Measurements from ENCODE around the gene HAPSTR1. TPM values are rescaled to one million over a fixed set of nuclear protein-coding genes. Genes with fewer than 3 reads are reported as not detected.

HAPSTR1 gene
- total and polyA plus RNA-seq, 2 of the 13 experiments (the other 11 are each of a cell fraction or from before 2014, with no cell fraction given) = 25.2 to 83.2 TPM

DNA sequence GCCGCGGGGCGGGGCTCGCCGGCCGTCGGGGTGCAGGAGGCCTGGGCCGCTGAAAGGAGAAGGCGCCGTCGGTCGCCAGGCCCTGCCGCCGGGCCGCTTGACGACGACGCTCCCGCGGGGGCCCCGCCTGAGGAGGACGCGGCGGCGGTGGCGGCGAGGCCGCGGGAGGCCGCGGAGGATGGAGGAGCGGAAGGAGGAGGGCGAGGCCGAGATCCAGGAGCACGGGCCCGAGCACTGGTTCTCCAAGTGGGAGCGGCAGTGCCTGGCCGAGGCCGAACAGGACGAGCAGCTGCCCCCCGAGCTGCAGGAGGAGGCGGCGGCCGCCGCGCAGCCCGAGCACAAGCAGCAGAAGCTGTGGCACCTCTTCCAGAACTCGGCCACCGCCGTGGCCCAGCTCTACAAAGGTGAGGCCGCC lies 430 bp downstream of the HAPSTR1 start (continued):
- TF ChIP-seq, protein P1, sequence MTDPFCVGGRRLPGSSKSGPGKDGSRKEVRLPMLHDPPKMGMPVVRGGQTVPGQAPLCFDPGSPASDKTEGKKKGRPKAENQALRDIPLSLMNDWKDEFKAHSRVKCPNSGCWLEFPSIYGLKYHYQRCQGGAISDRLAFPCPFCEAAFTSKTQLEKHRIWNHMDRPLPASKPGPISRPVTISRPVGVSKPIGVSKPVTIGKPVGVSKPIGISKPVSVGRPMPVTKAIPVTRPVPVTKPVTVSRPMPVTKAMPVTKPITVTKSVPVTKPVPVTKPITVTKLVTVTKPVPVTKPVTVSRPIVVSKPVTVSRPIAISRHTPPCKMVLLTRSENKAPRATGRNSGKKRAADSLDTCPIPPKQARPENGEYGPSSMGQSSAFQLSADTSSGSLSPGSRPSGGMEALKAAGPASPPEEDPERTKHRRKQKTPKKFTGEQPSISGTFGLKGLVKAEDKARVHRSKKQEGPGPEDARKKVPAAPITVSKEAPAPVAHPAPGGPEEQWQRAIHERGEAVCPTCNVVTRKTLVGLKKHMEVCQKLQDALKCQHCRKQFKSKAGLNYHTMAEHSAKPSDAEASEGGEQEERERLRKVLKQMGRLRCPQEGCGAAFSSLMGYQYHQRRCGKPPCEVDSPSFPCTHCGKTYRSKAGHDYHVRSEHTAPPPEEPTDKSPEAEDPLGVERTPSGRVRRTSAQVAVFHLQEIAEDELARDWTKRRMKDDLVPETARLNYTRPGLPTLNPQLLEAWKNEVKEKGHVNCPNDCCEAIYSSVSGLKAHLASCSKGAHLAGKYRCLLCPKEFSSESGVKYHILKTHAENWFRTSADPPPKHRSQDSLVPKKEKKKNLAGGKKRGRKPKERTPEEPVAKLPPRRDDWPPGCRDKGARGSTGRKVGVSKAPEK (CRISPR knock-in tag; IDR thresholded peaks at IDR 0.05; ENCODE audit: borderline replicate concordance) = no peak
- TF ChIP-seq KLF11 (CRISPR knock-in tag; IDR thresholded peaks at IDR 0.05) = no peak
- peak; percentile 56; the same call in 1 of the 2 replicates for TF ChIP-seq ZNF670 (CRISPR knock-in tag; IDR thresholded peaks at IDR 0.05; ENCODE audit: borderline replicate concordance)
- TF ChIP-seq, protein P2, sequence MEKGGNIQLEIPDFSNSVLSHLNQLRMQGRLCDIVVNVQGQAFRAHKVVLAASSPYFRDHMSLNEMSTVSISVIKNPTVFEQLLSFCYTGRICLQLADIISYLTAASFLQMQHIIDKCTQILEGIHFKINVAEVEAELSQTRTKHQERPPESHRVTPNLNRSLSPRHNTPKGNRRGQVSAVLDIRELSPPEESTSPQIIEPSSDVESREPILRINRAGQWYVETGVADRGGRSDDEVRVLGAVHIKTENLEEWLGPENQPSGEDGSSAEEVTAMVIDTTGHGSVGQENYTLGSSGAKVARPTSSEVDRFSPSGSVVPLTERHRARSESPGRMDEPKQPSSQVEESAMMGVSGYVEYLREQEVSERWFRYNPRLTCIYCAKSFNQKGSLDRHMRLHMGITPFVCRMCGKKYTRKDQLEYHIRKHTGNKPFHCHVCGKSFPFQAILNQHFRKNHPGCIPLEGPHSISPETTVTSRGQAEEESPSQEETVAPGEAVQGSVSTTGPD (CRISPR knock-in tag; IDR thresholded peaks at IDR 0.05) = no peak
- no peak for TF ChIP-seq RFXANK (CRISPR knock-in tag; IDR thresholded peaks at IDR 0.05)
- peak; percentile 93; the same call in 1 of the 2 replicates for TF ChIP-seq TOPORS (CRISPR knock-in tag; IDR thresholded peaks at IDR 0.05)
- TF ChIP-seq ZNF354B (CRISPR knock-in tag; IDR thresholded peaks at IDR 0.05) = 0 out of 2 replicates have a peak, but pooled peaks have one; percentile 66
- TF ChIP-seq TEAD2 (CRISPR knock-in tag; IDR thresholded peaks at IDR 0.05) = peak; percentile 10; the same call in 1 of the 2 replicates
- no peak for TF ChIP-seq NFKBIZ (CRISPR knock-in tag; IDR thresholded peaks at IDR 0.05)
- TF ChIP-seq, protein P3, sequence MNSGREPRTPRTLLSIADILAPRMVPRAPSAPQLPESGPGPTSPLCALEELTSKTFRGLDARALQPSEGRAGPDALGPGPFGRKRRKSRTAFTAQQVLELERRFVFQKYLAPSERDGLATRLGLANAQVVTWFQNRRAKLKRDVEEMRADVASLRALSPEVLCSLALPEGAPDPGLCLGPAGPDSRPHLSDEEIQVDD (CRISPR knock-in tag; IDR thresholded peaks at IDR 0.05; ENCODE audit: borderline replicate concordance) = no peak
- TF ChIP-seq TBL1XR1 (IDR thresholded peaks at IDR 0.05; ENCODE audit: borderline replicate concordance, low read length, partially characterized antibody) = no peak
- no peak for TF ChIP-seq ZNF720 (CRISPR knock-in tag; IDR thresholded peaks at IDR 0.05)
- no peak for TF ChIP-seq ZNF607 (CRISPR knock-in tag; IDR thresholded peaks at IDR 0.05; ENCODE audit: borderline replicate concordance)
- no peak for TF ChIP-seq GABPA (IDR thresholded peaks at IDR 0.05; ENCODE audit: low read depth, low read length)
- no peak for TF ChIP-seq GABPA (CRISPR knock-in tag; IDR thresholded peaks at IDR 0.05; ENCODE audit: low read depth)
- TF ChIP-seq LCORL (IDR thresholded peaks at IDR 0.05) = no peak
- no peak for TF ChIP-seq LCORL (CRISPR knock-in tag; IDR thresholded peaks at IDR 0.05)
- TF ChIP-seq ZNF274 (CRISPR knock-in tag; IDR thresholded peaks at IDR 0.05) = no peak
- no peak for TF ChIP-seq ZNF468 (CRISPR knock-in tag; IDR thresholded peaks at IDR 0.05)
- TF ChIP-seq NKX3-1 (CRISPR knock-in tag; IDR thresholded peaks at IDR 0.05) = no peak
- TF ChIP-seq ZNF674 (CRISPR knock-in tag; IDR thresholded peaks at IDR 0.05; ENCODE audit: low read depth) = peak; percentile 97
- TF ChIP-seq, protein P4, sequence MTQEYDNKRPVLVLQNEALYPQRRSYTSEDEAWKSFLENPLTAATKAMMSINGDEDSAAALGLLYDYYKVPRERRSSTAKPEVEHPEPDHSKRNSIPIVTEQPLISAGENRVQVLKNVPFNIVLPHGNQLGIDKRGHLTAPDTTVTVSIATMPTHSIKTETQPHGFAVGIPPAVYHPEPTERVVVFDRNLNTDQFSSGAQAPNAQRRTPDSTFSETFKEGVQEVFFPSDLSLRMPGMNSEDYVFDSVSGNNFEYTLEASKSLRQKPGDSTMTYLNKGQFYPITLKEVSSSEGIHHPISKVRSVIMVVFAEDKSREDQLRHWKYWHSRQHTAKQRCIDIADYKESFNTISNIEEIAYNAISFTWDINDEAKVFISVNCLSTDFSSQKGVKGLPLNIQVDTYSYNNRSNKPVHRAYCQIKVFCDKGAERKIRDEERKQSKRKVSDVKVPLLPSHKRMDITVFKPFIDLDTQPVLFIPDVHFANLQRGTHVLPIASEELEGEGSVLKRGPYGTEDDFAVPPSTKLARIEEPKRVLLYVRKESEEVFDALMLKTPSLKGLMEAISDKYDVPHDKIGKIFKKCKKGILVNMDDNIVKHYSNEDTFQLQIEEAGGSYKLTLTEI (CRISPR knock-in tag; conservative IDR thresholded peaks at IDR 0.05) = no peak
- TF ChIP-seq TCF7L2 (IDR thresholded peaks at IDR 0.05; ENCODE audit: low read depth, low read length) = no peak
- no peak for TF ChIP-seq ZNF205 (CRISPR knock-in tag; IDR thresholded peaks at IDR 0.05)
- peak; percentile 85 for TF ChIP-seq ZFX (CRISPR knock-in tag; IDR thresholded peaks at IDR 0.05; ENCODE audit: low read depth)
- no peak for TF ChIP-seq ZNF567 (CRISPR knock-in tag; IDR thresholded peaks at IDR 0.05; ENCODE audit: borderline replicate concordance)
- no peak; the same call in 1 of the 2 replicates for TF ChIP-seq ZFP1 (CRISPR knock-in tag; IDR thresholded peaks at IDR 0.05)
- no peak for TF ChIP-seq SATB2 (CRISPR knock-in tag; IDR thresholded peaks at IDR 0.05)
